SK-N-MC (cell line): Measurements from ENCODE around the gene CCSAP.

Experiments
- EZH2 ChIP-seq: fragments of 200-600 bp; sonication (generic); IDR thresholded peaks from one replicate; pipeline ENCODE4 v1.6.1; 2017; ENCODE audit warnings: antibody characterized with exemption
- FOXP2 ChIP-seq: optimal IDR thresholded peaks from 2 replicates; pipeline ENCODE3; 2011; ENCODE audit warnings: mild to moderate bottlenecking, moderate library complexity; ENCODE audit not compliant: insufficient read depth; ENCODE audit errors: extremely low read length, control extremely low read depth
- POLR2AphosphoS5 ChIP-seq: IDR thresholded peaks from 2 replicates; pipeline ENCODE4 v1.6.1; 2012; ENCODE audit warnings: mild to moderate bottlenecking, low read depth, low read length, borderline replicate concordance

DNA sequence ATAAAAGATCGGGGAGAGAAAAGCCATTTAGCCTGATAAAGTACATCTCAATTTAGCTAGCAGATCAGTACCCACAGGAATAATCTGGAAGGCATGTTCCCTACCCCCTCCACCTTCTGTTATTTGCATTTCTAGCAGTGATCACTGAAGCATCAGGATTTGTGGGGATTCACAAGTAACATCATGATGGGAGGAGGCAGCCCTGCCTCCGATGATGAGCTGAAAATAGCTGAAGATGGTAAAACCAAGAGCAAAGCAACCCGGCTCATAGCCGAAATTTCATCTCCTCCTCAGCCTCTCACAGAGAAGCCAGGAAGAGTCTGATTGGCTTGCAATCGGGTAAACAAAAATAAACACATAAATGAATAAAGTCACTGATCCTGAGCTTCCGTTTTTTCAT lies 2.4 kb downstream of the CCSAP start:
- no peak for TF ChIP-seq EZH2
- TF ChIP-seq POLR2AphosphoS5 = no peak
- no peak for TF ChIP-seq FOXP2
